GM21423 (cell line): ENCODE data around the gene SRF.
"Not testable (repeated sequence)": the region's sequence is repeated elsewhere in the genome, so short reads cannot be mapped to it uniquely, and the experiment has no call there.

Experiments used
- ATAC-seq: cut with Tn5 transposase; IDR thresholded peaks from one replicate; pipeline ENCODE4 v1.9.1; 2021; ENCODE audit warnings: mild to moderate bottlenecking, moderate library complexity; ENCODE audit not compliant: unreplicated experiment

SRF gene

GRCh38 chr6:43170931-43171706 lies at the start of gene SRF:
SRF (plus strand) TSS chr6:43171269; CDS start chr6:43171657, 388 bp downstream.
- peak; percentile 60 for ATAC-seq

GRCh38 chr6:43122146-43122545 lies 48.9 kb upstream of the SRF start:
- ATAC-seq, result no peak

GRCh38 chr6:43123461-43124314 lies 47.4 kb upstream of the SRF start:
- no peak for ATAC-seq

- ATAC-seq, result no peak
These were observed 46.6 kb upstream of the SRF start for GRCh38 chr6:43124481-43124880.

- ATAC-seq, result no peak
These were observed 46.0 kb upstream of the SRF start for GRCh38 chr6:43125119-43125518.

GRCh38 chr6:43125555-43125954 lies 45.5 kb upstream of the SRF start:
- ATAC-seq, result no peak

GRCh38 chr6:43127180-43127579 lies 43.9 kb upstream of the SRF start:
- ATAC-seq, result no peak

GRCh38 chr6:43127877-43128276 lies 43.2 kb upstream of the SRF start:
- ATAC-seq, result no peak

GRCh38 chr6:43128926-43129325 lies 42.1 kb upstream of the SRF start:
- ATAC-seq, result no peak

- no peak for ATAC-seq
These were observed 41.5 kb upstream of the SRF start for GRCh38 chr6:43129434-43130194.

- no peak for ATAC-seq
These were observed 40.6 kb upstream of the SRF start for GRCh38 chr6:43130429-43130828.

- ATAC-seq, result not testable (repeated sequence)
These were observed 39.7 kb upstream of the SRF start for GRCh38 chr6:43131379-43131778.

GRCh38 chr6:43138267-43138666 lies 32.8 kb upstream of the SRF start:
- ATAC-seq, result no peak

GRCh38 chr6:43139973-43140372 lies 31.1 kb upstream of the SRF start:
- ATAC-seq, result not testable (repeated sequence)

GRCh38 chr6:43141644-43142043 lies 29.4 kb upstream of the SRF start:
- ATAC-seq, result no peak

- ATAC-seq, result no peak
These were observed 29.0 kb upstream of the SRF start for GRCh38 chr6:43142101-43142500.

GRCh38 chr6:43143235-43144128 lies 27.6 kb upstream of the SRF start:
- peak; percentile 66 for ATAC-seq

- ATAC-seq, result no peak
These were observed 26.2 kb upstream of the SRF start for GRCh38 chr6:43144879-43145278.

- ATAC-seq, result no peak
These were observed 24.8 kb upstream of the SRF start for GRCh38 chr6:43146261-43146660.
